Stimulated activated naive CD4-positive, alpha-beta T cell treated with Interleukin-2 at 50 U/mL for 16 hours (primary cell): Measurements from ENCODE around the gene PEX19.

Source experiments
- DNase-seq: peaks from one replicate; lab custom pipeline; 2025; lab: John Stamatoyannopoulos, UW

The PEX19 gene

GRCh38 chr1:160237558-160237957 lies 47.4 kb downstream of the PEX19 start:
- DNase-seq, result no peak

- no peak for DNase-seq
These were observed 48.1 kb downstream of the PEX19 start for GRCh38 chr1:160236806-160237205.

- DNase-seq, result no peak
These were observed 52.0 kb downstream of the PEX19 start for GRCh38 chr1:160232911-160233310.

- no peak for DNase-seq
These were observed 56.5 kb downstream of the PEX19 start for GRCh38 chr1:160228431-160228830.

- DNase-seq, result no peak
These were observed 57.4 kb downstream of the PEX19 start for GRCh38 chr1:160227561-160227960.

- no peak for DNase-seq
These were observed 57.9 kb downstream of the PEX19 start for GRCh38 chr1:160227034-160227433.
